GM21576 (cell line): ENCODE measurements around the gene ALG3.
A peak's percentile ranks its signal among the peaks of the same experiment; 100 is the strongest.

ENCODE experiments used
- ATAC-seq: cut with Tn5 transposase; IDR thresholded peaks from one replicate; pipeline ENCODE4 v1.9.1; 2021; ENCODE audit warnings: mild to moderate bottlenecking, moderate library complexity; ENCODE audit not compliant: unreplicated experiment

The ALG3 gene

DNA sequence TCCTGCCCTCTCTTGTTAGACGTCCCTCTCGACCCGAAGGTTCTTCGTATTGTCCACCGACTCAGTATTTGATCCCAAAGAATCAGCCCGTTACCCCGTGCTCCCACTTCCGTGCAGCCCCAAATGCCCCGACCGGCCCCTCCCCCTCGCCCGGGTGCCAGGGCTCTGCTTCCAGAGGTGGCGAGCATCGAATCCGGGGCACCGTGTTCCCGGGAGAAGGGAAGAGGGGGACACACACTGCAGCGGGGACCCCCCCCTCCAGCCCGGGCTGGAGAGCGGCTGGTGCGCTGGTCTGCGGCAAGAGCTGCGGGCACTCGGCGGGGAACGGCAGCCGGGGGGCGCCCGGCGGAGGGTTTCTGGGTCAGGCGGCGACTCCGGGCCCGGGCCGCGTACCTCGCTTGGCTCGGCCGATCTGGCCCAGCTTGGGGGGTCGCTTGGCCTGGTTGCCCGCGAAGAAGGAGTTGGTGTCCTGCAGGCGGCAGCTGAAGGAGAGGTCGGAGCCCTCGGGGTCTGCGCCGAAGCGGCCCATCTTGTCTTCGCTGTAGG is 12.0 kb upstream of the ALG3 start:
- no peak for ATAC-seq

DNA sequence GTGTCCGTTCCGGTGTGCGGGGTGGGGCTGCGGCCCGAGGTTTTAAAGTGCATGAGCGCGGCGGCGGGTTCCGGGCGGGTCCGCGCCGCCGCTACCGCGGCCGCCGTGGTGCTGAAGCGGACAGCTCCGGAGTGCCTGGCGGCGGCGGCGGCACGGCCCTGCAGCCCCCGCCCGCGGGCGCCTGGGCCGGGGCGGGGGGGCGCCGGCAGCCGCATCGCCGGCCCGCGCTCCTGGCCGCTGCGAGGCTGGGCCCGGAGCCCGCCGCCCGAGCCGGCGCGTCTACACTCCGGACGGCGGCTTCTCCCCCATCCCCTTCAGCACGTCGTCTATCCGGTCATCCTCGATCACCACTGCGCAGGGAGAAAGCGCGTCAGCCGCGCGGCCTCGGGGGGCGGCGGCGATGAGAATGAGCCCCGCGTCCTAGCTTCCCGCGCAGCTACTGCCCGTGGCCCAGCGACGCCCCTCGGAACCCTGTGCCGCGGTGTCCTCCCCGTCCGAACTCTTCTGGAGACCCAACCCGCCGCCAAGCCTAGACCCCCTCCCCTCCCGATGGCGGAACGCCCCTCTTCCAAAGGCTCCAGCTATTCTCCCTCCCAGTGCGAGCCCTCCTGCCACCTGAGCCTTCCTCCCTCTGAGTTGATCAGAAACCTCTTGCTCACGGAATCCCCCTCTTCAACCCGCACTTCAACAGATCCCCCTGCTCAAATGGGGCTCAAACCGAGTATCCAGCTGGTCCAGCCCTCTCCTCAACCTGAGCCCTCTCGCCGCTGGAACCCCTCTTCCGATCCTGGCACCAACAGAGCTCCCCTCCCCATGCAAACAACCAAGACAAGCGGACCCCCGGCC is 11.3 kb upstream of the ALG3 start:
- ATAC-seq, result no peak

DNA sequence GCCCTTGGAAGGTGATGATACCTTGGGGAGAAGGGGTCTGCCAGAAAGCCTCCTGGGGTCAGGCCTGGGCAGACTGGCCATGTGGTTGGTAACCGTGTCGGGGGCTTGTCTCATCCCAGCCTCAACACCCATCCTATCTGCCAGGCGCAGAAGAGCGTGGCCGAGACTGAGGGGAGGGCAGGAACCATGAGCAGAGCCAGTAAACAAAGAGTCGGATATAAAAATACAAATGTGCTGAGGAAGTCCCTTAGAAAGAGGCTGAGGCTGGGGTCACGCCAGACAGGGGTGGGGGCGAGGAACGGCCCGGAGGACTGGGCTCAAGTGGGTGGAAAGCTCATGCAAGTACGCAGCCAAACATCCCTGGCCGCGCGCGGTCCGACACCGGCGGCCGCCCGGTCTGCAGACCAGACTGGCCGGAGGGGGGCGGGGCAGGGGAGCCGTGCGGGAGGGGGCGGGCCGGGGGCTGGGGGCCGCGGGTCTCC is 10.7 kb upstream of the ALG3 start:
- no peak for ATAC-seq

- no peak for ATAC-seq
Measured at GRCh38 chr3:184258926-184259325, 10.2 kb upstream of the ALG3 start.

DNA sequence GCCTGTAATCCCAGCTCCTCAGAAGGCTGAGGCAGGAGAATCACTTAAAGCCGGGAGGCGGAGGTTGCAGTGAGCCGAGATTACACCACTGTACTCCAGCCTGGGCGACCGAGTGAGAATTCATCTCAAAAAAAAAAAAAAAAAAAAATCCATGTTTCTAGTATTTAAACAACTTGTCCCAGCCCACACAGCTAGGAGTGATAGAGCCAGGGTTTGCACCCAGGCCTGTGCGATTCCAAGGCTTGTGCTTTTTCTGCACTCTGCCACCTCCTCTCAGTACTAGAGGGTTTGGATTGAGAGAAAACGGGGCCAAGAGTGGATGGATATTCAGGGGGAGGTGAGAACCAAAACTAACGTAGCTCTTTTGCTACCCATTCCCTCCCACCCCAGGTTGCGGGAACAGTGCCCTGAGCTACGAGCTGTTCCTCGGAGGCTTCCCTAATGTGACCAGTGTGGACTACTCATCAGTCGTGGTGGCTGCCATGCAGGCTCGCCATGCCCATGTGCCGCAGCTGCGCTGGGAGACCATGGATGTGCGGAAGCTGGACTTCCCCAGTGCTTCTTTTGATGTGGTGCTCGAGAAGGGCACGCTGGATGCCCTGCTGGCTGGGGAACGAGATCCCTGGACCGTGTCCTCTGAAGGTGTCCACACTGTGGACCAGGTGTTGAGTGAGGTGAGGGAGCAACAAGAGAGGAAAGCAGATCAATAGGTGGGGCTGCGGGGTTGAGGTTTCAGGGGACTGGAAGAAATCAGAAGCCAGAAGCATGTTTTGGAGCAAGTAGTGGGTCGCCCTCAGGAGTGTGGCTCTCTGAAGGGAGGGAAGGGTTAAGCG is 8.5 kb upstream of the ALG3 start:
- no peak for ATAC-seq

- no peak for ATAC-seq
Measured at GRCh38 chr3:184255291-184256039, 6.7 kb upstream of the ALG3 start.

- peak; percentile 80 for ATAC-seq
Measured at GRCh38 chr3:184250167-184250828, 1.5 kb upstream of the ALG3 start.

GRCh38 chr3:184249412-184250166 is 827 bp upstream of the ALG3 start, which contains the start of gene EEF1AKMT4:
Gene EEF1AKMT4, plus strand, starts transcription at chr3:184249672. Its CDS starts 23 bp downstream, at chr3:184249695.
- ATAC-seq, result peak; percentile 88

GRCh38 chr3:184242297-184242685 is 6.5 kb downstream of the ALG3 start:
- ATAC-seq, result no peak

DNA sequence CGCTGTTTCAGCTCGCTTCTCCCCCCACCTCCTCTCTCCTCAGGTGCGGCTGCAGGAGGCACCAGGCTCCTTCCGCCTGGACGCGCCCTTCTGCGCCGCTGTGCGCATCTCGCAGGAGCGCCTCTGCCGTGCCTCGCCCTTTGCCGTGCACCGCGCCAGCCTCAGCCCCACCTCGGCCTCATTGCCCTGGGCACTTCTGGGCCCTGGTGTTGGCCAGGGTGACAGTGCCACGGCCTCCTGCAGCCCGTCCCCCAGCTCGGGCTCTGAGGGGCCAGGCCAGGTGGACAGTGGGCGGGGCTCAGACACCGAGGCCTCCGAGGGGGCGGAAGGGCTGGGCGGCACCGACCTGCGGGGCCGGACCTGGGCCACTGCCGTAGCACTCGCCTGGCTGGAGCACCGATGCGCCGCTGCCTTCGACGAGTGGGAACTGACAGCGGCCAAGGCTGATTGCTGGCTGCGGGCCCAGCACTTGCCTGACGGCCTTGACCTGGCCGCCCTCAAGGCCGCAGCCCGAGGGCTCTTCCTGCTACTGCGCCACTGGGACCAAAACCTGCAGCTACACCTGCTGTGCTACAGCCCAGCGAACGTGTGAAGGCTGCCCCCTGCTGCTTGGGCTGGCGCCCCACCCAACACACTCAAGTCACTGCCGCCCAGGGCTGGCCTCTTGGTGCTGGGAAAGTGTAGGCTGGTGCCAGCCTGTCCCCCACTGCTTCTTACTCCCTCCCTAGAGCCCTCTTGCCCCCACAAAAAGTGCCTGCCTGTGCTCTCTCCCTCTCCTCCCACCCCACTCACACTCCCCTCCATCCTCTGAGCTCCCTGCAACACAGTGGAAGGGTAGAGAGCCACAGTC is 7.1 kb downstream of the ALG3 start:
- ATAC-seq, result no peak

- no peak for ATAC-seq
Measured at GRCh38 chr3:184241141-184241446, 7.7 kb downstream of the ALG3 start.

GRCh38 chr3:184240384-184241140 is 8.2 kb downstream of the ALG3 start:
- no peak for ATAC-seq

- no peak for ATAC-seq
Measured at GRCh38 chr3:184239708-184240107, 9.1 kb downstream of the ALG3 start.

DNA sequence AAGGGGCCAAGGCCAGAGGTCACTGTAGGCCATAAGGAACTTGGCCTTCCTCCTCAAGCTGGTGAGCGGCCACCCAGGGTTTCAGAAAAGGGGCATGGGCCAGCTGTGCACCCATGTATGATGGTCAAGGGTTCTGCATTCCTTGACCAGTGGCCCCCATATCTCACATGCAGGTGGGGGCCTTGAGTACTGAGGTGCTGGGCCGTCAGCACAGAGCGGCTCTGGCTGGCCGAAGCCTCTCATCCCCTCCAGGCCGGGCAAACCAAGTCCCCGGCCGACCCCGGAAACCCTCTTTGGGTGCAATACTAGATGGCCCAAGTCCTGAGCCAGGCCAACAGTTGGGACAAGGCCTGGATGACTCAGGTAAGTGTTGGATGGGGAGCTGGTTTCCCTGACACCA is 9.5 kb downstream of the ALG3 start:
- ATAC-seq, result no peak

DNA sequence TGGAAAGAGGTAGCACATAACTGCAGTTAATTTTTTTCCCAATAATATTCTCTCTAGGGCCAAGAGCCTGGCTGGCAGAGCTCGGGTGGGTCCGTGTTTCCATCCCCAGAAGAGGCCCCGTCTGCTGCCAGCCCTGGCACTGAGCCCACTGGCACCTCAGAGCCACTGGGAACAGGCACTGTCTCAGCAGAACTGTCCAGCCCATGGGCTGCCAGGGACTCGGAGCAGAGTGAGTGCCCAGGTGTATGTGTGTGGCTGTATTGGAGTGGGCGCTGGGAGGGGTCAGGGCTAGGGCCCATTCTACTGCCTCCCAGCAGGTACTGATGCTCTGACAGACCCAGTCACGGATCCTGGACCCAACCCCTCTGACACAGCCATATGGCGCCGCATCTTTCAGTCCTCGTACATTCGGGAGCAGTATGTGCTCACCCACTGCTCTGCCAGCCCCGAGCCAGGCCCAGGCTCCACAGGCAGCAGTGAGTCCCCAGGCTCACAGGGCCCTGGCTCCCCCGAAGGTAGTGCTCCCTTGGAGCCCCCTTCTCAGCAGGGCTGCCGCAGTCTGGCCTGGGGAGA is 10.4 kb downstream of the ALG3 start:
- ATAC-seq, result no peak

DNA sequence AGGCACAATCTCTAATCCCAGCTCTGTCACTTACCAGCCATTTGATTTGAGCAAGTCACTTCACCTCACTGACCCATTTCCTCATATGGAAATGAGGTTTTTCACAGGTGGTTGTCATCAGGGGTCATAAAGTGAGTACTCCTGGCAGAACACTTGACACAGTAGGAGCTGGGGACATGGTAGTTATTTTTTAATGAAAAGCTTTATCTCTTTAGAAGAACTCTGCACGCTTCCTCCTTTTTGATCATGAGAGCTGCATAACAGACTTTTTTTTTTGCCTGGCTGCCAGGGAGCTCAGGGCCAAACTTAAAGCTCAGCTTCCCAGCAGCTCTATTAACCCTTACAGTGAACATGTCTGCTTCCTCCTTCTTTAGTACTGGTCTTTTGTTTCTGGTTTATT is 11.0 kb downstream of the ALG3 start:
- ATAC-seq, result no peak

GRCh38 chr3:184237211-184237610 is 11.6 kb downstream of the ALG3 start:
- no peak for ATAC-seq

- no peak for ATAC-seq
Measured at GRCh38 chr3:184236636-184237035, 12.1 kb downstream of the ALG3 start.
